Measurements from ENCODE around the gene STRIP1. TPM values are rescaled to one million over a fixed set of nuclear protein-coding genes. Genes with fewer than 3 reads are reported as not detected.

The STRIP1 gene
- total RNA-seq, 1 experiment from 2014 or later = 22.5 TPM

GRCh38 chr1:110091381-110091780 lies 57.0 kb downstream of the STRIP1 start:
- no peak for DNase-seq (ENCODE audit: extremely low read depth, low read depth)

GRCh38 chr1:110091791-110092190 lies 57.4 kb downstream of the STRIP1 start:
- no peak for DNase-seq (ENCODE audit: extremely low read depth, low read depth)

DNA sequence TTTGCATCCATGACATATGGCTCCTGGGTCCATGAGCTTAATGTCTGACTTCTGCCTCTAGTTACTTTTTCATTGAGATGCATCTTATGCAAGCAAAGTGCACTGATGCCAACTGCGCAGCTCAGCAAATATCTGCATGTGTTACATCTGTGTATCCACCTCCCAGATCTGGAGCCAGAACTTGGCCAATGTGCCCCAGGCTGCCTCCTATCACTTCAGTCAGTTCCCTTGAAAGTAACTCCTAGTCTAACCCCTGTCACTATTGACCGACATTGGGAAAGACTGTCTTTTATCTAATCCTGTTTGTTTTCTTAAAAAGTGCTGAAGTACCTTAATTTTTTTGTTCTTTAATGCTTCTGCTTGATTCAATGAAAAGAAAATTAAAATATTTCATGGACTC lies 58.6 kb downstream of the STRIP1 start:
- no peak for DNase-seq (ENCODE audit: extremely low read depth, low read depth)

DNA sequence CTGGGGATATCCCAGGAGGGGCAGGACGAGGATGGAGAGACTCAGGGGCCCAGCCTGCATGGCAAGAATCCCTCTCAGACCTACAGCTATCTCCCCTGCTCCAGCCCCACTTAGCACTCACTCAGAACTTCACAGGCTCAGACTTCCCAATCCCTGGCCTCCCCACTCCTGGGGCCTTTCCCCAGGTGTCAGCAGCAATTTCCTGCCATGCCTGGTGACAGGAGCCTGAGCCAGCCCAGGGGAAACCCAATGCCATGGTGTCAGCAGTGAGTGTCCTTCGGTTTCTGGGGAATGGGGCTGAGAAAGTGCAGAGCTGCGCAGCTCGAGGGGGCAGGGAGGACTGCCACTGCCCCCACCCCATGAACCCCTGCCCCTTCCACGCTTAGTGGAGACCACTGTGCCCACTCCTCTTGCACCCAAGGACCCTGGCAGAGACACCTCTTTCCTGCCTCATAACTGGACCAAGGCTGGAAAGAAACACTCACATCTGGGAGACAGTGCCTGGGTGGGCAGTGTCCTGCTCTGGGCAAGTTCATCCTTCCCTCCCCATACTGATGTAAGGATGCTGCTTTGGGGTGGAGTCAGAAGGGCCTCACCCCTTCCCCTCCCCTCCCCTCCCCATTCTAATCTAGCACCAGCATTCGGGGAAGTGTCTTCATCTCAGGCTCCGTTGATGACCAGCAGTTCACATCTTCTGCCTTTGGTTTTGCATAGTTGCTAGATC lies 60.7 kb downstream of the STRIP1 start:
- DNase-seq (ENCODE audit: extremely low read depth, low read depth) = no peak

- no peak for DNase-seq (ENCODE audit: extremely low read depth, low read depth)
Measured at GRCh38 chr1:110097507-110098221, 63.2 kb downstream of the STRIP1 start.

- DNase-seq (ENCODE audit: extremely low read depth, low read depth) = no peak
Measured at GRCh38 chr1:110098222-110099026, 64.0 kb downstream of the STRIP1 start.

DNA sequence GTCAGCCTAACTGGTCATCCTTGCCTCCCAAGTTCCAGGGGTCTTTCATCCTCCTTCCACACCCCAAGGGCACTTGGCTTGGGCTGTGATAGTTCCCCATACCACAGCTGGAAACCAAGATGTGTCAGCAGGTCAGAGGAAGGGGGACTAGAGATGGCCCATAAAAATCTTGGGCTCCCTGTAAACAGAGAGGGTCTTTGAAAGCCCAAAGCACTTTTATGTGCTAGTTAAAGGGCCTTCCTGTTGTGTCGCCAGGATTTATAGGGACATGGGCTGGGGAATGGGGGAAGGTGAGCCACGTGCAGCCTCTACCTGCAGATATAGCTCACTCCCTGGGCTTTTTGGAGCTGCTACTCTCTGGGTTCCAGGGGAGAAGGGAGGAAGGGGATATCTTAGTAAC lies 65.9 kb downstream of the STRIP1 start:
- DNase-seq (ENCODE audit: extremely low read depth, low read depth) = no peak

GRCh38 chr1:110102081-110102480 lies 67.7 kb downstream of the STRIP1 start:
- no peak for DNase-seq (ENCODE audit: extremely low read depth, low read depth)

Other genes with a start within 250 kb of the STRIP1 start
- gene CSF1, start 123.8 kb upstream of the STRIP1 start, total RNA-seq (2014; rRNA removed; shearing (Covaris generic)) = 7.7 and 9.5 TPM in 2 replicates
- gene AHCYL1, start 49.9 kb upstream of the STRIP1 start, total RNA-seq (2014; rRNA removed; shearing (Covaris generic)) = 54.8 and 66.8 TPM in 2 replicates
- gene ALX3, start 36.0 kb downstream of the STRIP1 start, total RNA-seq (2014; rRNA removed; shearing (Covaris generic)) = not detected in 2 replicates
- not detected in 2 replicates for gene UBL4B, start 77.8 kb downstream of the STRIP1 start, total RNA-seq (2014; rRNA removed; shearing (Covaris generic))
- gene SLC6A17, start 115.9 kb downstream of the STRIP1 start, total RNA-seq (2014; rRNA removed; shearing (Covaris generic)) = not detected in 2 replicates
- 1.3 and 1.8 TPM in 2 replicates for gene KCNC4, start 175.7 kb downstream of the STRIP1 start, total RNA-seq (2014; rRNA removed; shearing (Covaris generic))

Data from NCI-H460 (cell line).